DMS53 (cell line): Measurements from ENCODE around the gene MISP.
"Not testable (repeated sequence)": the region's sequence is repeated elsewhere in the genome, so short reads cannot be mapped to it uniquely, and the experiment has no call there.

Experiments
- DNase-seq: peaks from one replicate; lab custom pipeline; 2025; lab: John Stamatoyannopoulos, UW

MISP gene

GRCh38 chr19:725461-726089, 25.3 kb upstream of the MISP start:
- DNase-seq: no peak

GRCh38 chr19:726993-727956, 23.6 kb upstream of the MISP start:
- peak; percentile 37 for DNase-seq

GRCh38 chr19:728011-728410, 22.9 kb upstream of the MISP start:
- DNase-seq: peak; percentile 38

- not testable (repeated sequence) for DNase-seq
Measured at GRCh38 chr19:729564-729963, 21.3 kb upstream of the MISP start.

- DNase-seq: no peak
Measured at GRCh38 chr19:729965-730668, 20.8 kb upstream of the MISP start.

GRCh38 chr19:731000-731399, 19.9 kb upstream of the MISP start:
- no peak for DNase-seq

GRCh38 chr19:732148-733069, 18.5 kb upstream of the MISP start:
- DNase-seq: no peak

- no peak for DNase-seq
Measured at GRCh38 chr19:734716-735115, 16.2 kb upstream of the MISP start.

- no peak for DNase-seq
Measured at GRCh38 chr19:736125-736524, 14.8 kb upstream of the MISP start.

- peak; percentile 40 for DNase-seq
Measured at GRCh38 chr19:737591-738093, 13.3 kb upstream of the MISP start.

- DNase-seq: no peak
Measured at GRCh38 chr19:738509-739128, 12.3 kb upstream of the MISP start.

GRCh38 chr19:739998-740715, 10.8 kb upstream of the MISP start:
- DNase-seq: peak; percentile 49

- not testable (repeated sequence) for DNase-seq
Measured at GRCh38 chr19:740816-741505, 10.0 kb upstream of the MISP start.

GRCh38 chr19:741506-742131, 9.3 kb upstream of the MISP start:
- DNase-seq: peak; percentile 48

- DNase-seq: no peak
Measured at GRCh38 chr19:742540-743075, 8.3 kb upstream of the MISP start.

- peak; percentile 90 for DNase-seq
Measured at GRCh38 chr19:743168-743687, 7.7 kb upstream of the MISP start.

- not testable (repeated sequence) for DNase-seq
Measured at GRCh38 chr19:745138-745537, 5.8 kb upstream of the MISP start.

GRCh38 chr19:746208-746819, 4.6 kb upstream of the MISP start:
- no peak for DNase-seq
